ENCODE data around the gene KIZ.

DNA sequence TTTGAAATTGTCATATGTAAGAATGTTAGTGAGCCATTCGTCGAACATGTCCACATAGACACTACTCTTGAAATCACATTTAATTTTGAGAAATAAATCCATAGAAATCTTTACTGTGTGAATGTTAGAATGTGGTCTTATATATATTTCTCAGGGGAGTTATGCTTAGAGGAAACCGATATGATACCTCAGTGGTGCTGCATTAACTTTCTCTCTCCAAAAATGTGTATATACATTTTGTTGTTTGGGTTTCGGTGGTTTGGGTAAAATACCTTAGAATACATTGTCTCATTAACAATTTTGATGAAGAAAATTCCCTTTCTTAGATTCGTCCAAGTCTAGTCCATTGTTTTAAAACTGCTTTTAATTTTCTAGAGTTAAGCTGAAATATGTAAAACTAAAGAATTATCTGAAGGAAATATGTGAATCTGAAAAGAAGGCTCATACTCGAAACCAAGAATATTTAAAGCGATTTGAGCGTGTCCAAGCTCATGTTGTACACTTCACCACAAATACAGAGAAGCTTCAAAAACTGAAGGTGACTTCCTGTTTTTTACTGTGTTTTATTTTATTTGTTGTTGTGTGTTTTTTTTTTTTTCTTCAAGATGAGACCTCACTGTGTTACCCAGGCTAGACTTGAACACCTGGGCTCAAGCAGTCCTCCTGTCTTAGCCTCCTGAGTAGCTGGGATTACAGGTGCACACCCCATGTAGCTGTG lies 10.3 kb downstream of the KIZ start:
- TF ChIP-seq, protein P1, sequence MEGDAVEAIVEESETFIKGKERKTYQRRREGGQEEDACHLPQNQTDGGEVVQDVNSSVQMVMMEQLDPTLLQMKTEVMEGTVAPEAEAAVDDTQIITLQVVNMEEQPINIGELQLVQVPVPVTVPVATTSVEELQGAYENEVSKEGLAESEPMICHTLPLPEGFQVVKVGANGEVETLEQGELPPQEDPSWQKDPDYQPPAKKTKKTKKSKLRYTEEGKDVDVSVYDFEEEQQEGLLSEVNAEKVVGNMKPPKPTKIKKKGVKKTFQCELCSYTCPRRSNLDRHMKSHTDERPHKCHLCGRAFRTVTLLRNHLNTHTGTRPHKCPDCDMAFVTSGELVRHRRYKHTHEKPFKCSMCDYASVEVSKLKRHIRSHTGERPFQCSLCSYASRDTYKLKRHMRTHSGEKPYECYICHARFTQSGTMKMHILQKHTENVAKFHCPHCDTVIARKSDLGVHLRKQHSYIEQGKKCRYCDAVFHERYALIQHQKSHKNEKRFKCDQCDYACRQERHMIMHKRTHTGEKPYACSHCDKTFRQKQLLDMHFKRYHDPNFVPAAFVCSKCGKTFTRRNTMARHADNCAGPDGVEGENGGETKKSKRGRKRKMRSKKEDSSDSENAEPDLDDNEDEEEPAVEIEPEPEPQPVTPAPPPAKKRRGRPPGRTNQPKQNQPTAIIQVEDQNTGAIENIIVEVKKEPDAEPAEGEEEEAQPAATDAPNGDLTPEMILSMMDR (conservative IDR thresholded peaks at IDR 0.05; ENCODE audit: low read depth in 2 of 2), result no peak
- TF ChIP-seq POLR2AphosphoS5 (IDR thresholded peaks at IDR 0.05; ENCODE audit: low read depth), result no peak
- TF ChIP-seq EZH2 (IDR thresholded peaks at IDR 0.05; ENCODE audit: low read depth, unreplicated experiment), result no peak
- TF ChIP-seq STAT1 (IDR thresholded peaks at IDR 0.05; ENCODE audit: unreplicated experiment), result no peak
- TF ChIP-seq, protein P2, sequence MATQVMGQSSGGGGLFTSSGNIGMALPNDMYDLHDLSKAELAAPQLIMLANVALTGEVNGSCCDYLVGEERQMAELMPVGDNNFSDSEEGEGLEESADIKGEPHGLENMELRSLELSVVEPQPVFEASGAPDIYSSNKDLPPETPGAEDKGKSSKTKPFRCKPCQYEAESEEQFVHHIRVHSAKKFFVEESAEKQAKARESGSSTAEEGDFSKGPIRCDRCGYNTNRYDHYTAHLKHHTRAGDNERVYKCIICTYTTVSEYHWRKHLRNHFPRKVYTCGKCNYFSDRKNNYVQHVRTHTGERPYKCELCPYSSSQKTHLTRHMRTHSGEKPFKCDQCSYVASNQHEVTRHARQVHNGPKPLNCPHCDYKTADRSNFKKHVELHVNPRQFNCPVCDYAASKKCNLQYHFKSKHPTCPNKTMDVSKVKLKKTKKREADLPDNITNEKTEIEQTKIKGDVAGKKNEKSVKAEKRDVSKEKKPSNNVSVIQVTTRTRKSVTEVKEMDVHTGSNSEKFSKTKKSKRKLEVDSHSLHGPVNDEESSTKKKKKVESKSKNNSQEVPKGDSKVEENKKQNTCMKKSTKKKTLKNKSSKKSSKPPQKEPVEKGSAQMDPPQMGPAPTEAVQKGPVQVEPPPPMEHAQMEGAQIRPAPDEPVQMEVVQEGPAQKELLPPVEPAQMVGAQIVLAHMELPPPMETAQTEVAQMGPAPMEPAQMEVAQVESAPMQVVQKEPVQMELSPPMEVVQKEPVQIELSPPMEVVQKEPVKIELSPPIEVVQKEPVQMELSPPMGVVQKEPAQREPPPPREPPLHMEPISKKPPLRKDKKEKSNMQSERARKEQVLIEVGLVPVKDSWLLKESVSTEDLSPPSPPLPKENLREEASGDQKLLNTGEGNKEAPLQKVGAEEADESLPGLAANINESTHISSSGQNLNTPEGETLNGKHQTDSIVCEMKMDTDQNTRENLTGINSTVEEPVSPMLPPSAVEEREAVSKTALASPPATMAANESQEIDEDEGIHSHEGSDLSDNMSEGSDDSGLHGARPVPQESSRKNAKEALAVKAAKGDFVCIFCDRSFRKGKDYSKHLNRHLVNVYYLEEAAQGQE (IDR thresholded peaks at IDR 0.05; ENCODE audit: unreplicated experiment), result no peak
- TF ChIP-seq EZH2phosphoT487 (IDR thresholded peaks at IDR 0.05; ENCODE audit: unreplicated experiment), result no peak
- TF ChIP-seq CREB1 (CRISPR knock-in tag; IDR thresholded peaks at IDR 0.05; ENCODE audit: low read depth), result no peak
- TF ChIP-seq, protein P3, sequence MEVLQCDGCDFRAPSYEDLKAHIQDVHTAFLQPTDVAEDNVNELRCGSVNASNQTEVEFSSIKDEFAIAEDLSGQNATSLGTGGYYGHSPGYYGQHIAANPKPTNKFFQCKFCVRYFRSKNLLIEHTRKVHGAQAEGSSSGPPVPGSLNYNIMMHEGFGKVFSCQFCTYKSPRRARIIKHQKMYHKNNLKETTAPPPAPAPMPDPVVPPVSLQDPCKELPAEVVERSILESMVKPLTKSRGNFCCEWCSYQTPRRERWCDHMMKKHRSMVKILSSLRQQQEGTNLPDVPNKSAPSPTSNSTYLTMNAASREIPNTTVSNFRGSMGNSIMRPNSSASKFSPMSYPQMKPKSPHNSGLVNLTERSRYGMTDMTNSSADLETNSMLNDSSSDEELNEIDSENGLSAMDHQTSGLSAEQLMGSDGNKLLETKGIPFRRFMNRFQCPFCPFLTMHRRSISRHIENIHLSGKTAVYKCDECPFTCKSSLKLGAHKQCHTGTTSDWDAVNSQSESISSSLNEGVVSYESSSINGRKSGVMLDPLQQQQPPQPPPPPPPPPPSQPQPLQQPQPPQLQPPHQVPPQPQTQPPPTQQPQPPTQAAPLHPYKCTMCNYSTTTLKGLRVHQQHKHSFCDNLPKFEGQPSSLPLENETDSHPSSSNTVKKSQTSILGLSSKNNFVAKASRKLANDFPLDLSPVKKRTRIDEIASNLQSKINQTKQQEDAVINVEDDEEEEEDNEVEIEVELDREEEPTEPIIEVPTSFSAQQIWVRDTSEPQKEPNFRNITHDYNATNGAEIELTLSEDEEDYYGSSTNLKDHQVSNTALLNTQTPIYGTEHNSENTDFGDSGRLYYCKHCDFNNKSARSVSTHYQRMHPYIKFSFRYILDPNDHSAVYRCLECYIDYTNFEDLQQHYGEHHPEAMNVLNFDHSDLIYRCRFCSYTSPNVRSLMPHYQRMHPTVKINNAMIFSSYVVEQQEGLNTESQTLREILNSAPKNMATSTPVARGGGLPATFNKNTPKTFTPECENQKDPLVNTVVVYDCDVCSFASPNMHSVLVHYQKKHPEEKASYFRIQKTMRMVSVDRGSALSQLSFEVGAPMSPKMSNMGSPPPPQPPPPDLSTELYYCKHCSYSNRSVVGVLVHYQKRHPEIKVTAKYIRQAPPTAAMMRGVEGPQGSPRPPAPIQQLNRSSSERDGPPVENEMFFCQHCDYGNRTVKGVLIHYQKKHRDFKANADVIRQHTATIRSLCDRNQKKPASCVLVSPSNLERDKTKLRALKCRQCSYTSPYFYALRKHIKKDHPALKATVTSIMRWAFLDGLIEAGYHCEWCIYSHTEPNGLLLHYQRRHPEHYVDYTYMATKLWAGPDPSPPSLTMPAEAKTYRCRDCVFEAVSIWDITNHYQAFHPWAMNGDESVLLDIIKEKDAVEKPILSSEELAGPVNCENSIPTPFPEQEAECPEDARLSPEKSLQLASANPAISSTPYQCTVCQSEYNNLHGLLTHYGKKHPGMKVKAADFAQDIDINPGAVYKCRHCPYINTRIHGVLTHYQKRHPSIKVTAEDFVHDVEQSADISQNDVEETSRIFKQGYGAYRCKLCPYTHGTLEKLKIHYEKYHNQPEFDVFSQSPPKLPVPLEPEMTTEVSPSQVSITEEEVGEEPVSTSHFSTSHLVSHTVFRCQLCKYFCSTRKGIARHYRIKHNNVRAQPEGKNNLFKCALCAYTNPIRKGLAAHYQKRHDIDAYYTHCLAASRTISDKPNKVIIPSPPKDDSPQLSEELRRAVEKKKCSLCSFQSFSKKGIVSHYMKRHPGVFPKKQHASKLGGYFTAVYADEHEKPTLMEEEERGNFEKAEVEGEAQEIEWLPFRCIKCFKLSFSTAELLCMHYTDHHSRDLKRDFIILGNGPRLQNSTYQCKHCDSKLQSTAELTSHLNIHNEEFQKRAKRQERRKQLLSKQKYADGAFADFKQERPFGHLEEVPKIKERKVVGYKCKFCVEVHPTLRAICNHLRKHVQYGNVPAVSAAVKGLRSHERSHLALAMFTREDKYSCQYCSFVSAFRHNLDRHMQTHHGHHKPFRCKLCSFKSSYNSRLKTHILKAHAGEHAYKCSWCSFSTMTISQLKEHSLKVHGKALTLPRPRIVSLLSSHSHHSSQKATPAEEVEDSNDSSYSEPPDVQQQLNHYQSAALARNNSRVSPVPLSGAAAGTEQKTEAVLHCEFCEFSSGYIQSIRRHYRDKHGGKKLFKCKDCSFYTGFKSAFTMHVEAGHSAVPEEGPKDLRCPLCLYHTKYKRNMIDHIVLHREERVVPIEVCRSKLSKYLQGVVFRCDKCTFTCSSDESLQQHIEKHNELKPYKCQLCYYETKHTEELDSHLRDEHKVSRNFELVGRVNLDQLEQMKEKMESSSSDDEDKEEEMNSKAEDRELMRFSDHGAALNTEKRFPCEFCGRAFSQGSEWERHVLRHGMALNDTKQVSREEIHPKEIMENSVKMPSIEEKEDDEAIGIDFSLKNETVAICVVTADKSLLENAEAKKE (CRISPR knock-in tag; IDR thresholded peaks at IDR 0.05), result no peak

Measured in GM23338 (cell line).